ENCODE measurements around the gene WDR54. TPM values are rescaled to one million over a fixed set of nuclear protein-coding genes. Genes with fewer than 3 reads are reported as not detected.

Gene WDR54
- polyA plus RNA-seq, 1 of the 3 experiments (the other 2 are of a cell fraction): 61.6 TPM

DNA sequence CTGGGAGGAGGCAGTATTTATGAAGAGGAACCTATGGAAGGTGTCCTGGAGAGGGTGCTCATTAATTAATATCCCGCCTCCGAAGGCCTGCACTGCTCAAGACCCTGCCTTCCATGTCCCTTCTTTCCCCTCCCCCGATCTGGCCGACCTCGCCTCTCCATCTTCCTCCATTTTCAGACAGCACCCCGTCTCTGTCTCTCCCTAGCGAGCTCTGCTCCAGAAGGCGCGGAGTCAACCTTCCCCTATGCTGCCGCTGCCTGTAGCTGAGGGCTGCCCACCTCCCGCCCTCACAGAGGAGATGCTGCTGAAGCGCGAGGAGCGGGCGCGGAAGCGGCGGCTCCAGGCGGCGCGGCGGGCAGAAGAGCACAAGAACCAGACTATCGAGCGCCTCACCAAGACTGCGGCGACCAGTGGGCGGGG lies 35.6 kb downstream of the WDR54 start:
- Histone ChIP-seq H4K20me1 (ENCODE audit: insufficient read depth) (no peaks in the 10 kb centered on the region), H3K79me2 (ENCODE audit: insufficient read depth) (peaks cover 29% of the 10 kb centered on the region), H2AFZ (ENCODE audit: low read depth) (0 out of 2 replicates have a peak overlapping the region, but pooled peaks have one; percentile 27), H3K36me3 (replicated peaks in 1 of 2; ENCODE audit: control insufficient read depth in 1 of 2, insufficient read depth in 2 of 2, low read length in 1 of 2) (peaks cover 0 to 22% of the 10 kb centered on the region in 2 experiments), H3K9ac (peak overlapping the region; percentile 44; the same call in 1 of the 2 replicates), H3K9me3 (no peaks in the 10 kb centered on the region), H3K9me2 (no peaks in the 10 kb centered on the region), H3F3A (replicated peaks; ENCODE audit: insufficient read depth) (peaks cover 13% of the 10 kb centered on the region), H3K4me3 (ENCODE audit: low read depth in 2 of 2, low read length in 1 of 2) (peak overlapping the region; percentile 68 to 70), H3K4me2 (peak overlapping the region; percentile 95), H3K27me3 (ENCODE audit: insufficient read depth) (no peaks in the 10 kb centered on the region), H3K27ac (ENCODE audit: low read depth in 2 of 2, low read length in 1 of 2) (peak overlapping the region; percentile 69 to 99; a peak in 3 of 4 replicates), H3K4me1 (ENCODE audit: control insufficient read depth in 1 of 2, insufficient read depth in 2 of 2, low read depth in 1 of 2, low read length in 1 of 2) (peaks cover 14 to 31% of the 10 kb centered on the region in 2 experiments; a peak in 3 of 4 replicates)
- POLR2A ChIA-PET: interaction anchor here (0.7 to 5.9 kb wide), 8 partner anchors 8 to 56 kb away, joined by 3 to 60 read pairs (median 10); partner anchors contain the start of genes C2orf81, CCDC142, MOGS and MRPL53
- no peak for DNase-seq
- CTCF ChIA-PET: interaction anchor here (0.5 to 2.8 kb wide), 9 partner anchors 10 to 720 kb away, joined by 3 to 10 read pairs (median 4); partner anchors contain the start of genes CCDC142, PCGF1, TPRKB and TTC31
- TF ChIP-seq, protein P1, sequence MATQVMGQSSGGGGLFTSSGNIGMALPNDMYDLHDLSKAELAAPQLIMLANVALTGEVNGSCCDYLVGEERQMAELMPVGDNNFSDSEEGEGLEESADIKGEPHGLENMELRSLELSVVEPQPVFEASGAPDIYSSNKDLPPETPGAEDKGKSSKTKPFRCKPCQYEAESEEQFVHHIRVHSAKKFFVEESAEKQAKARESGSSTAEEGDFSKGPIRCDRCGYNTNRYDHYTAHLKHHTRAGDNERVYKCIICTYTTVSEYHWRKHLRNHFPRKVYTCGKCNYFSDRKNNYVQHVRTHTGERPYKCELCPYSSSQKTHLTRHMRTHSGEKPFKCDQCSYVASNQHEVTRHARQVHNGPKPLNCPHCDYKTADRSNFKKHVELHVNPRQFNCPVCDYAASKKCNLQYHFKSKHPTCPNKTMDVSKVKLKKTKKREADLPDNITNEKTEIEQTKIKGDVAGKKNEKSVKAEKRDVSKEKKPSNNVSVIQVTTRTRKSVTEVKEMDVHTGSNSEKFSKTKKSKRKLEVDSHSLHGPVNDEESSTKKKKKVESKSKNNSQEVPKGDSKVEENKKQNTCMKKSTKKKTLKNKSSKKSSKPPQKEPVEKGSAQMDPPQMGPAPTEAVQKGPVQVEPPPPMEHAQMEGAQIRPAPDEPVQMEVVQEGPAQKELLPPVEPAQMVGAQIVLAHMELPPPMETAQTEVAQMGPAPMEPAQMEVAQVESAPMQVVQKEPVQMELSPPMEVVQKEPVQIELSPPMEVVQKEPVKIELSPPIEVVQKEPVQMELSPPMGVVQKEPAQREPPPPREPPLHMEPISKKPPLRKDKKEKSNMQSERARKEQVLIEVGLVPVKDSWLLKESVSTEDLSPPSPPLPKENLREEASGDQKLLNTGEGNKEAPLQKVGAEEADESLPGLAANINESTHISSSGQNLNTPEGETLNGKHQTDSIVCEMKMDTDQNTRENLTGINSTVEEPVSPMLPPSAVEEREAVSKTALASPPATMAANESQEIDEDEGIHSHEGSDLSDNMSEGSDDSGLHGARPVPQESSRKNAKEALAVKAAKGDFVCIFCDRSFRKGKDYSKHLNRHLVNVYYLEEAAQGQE (IDR thresholded peaks at IDR 0.05; ENCODE audit: low read depth, low read length): 0 out of 2 replicates have a peak, but pooled peaks have one; percentile 7
- TF ChIP-seq YY1 (IDR thresholded peaks at IDR 0.05; ENCODE audit: low read depth): 0 out of 2 replicates have a peak, but pooled peaks have one; percentile 4
- TF ChIP-seq TAF1 (IDR thresholded peaks at IDR 0.05; ENCODE audit: borderline replicate concordance, low read depth, low read length): 0 out of 2 replicates have a peak, but pooled peaks have one; percentile 16
- TF ChIP-seq MXI1 (IDR thresholded peaks at IDR 0.05; ENCODE audit: low read depth, low read length): peak; percentile 30; the same call in 1 of the 2 replicates
- TF ChIP-seq FOXJ3 (CRISPR knock-in tag; IDR thresholded peaks at IDR 0.05): no peak
- 6% methylated on average over 17 of the region's 27 CpGs for WGBS (ENCODE audit: low lambda C conversion rate)

GRCh38 chr2:74457549-74458131 lies 36.1 kb downstream of the WDR54 start:
- ChIA-PET POLR2A (interaction anchor here (1.0 to 5.9 kb wide), 15 partner anchors 7 to 96 kb away, joined by 3 to 60 read pairs (median 5); partner anchors contain the start of genes AUP1, C2orf81, CCDC142 and HTRA2), CTCF (interaction anchor here (0.5 to 2.8 kb wide), 10 partner anchors 9 to 208 kb away, joined by 3 to 10 read pairs (median 4); partner anchors contain the start of genes CCDC142, PCGF1 and TTC31)
- no peaks in the 10 kb centered on the region for H3K27me3 ChIP-seq (ENCODE audit: insufficient read depth)
- peak; percentile 76 for DNase-seq
- peak overlapping the region; percentile 60 for H2AFZ ChIP-seq (ENCODE audit: low read depth)
- H3K9me2 ChIP-seq: no peaks in the 10 kb centered on the region
- H3K36me3 ChIP-seq (replicated peaks in 1 of 2; ENCODE audit: control insufficient read depth in 1 of 2, insufficient read depth in 2 of 2, low read length in 1 of 2): peaks cover 0 to 27% of the 10 kb centered on the region in 2 experiments
- H4K20me1 ChIP-seq (ENCODE audit: insufficient read depth): no peaks in the 10 kb centered on the region
- peaks cover 13% of the 10 kb centered on the region for H3F3A ChIP-seq (replicated peaks; ENCODE audit: insufficient read depth)
- H3K4me2 ChIP-seq: peak overlapping the region; percentile 95
- peaks cover 14 to 31% of the 10 kb centered on the region in 2 experiments; a peak in 3 of 4 replicates for H3K4me1 ChIP-seq (ENCODE audit: control insufficient read depth in 1 of 2, insufficient read depth in 2 of 2, low read depth in 1 of 2, low read length in 1 of 2)
- H3K79me2 ChIP-seq (ENCODE audit: insufficient read depth): peaks cover 29% of the 10 kb centered on the region
- H3K27ac ChIP-seq (ENCODE audit: low read depth in 2 of 2, low read length in 1 of 2): peak overlapping the region; percentile 69 to 99; a peak in 3 of 4 replicates
- peak overlapping the region; percentile 68 for H3K9ac ChIP-seq
- H3K9me3 ChIP-seq: no peaks in the 10 kb centered on the region
- 1% methylated on average over 30 of the region's 46 CpGs for WGBS (ENCODE audit: low lambda C conversion rate)
- peak overlapping the region; percentile 68 to 70 for H3K4me3 ChIP-seq (ENCODE audit: low read depth in 2 of 2, low read length in 1 of 2)
- TF ChIP-seq RFX5 (IDR thresholded peaks at IDR 0.05; ENCODE audit: low read length) (no peak), ZBTB33 (IDR thresholded peaks at IDR 0.05; ENCODE audit: borderline replicate concordance, low read depth) (0 out of 2 replicates have a peak, but pooled peaks have one; percentile 38), SIN3A (IDR thresholded peaks at IDR 0.05; ENCODE audit: borderline replicate concordance, low read depth, low read length) (no peak), YY1 (IDR thresholded peaks at IDR 0.05; ENCODE audit: low read depth) (no peak), MAX (IDR thresholded peaks at IDR 0.05; ENCODE audit: low read depth) (no peak), RCOR1 (IDR thresholded peaks at IDR 0.05; ENCODE audit: low read length) (no peak), POLR2AphosphoS5 (IDR thresholded peaks at IDR 0.05; ENCODE audit: low read depth, low read length) (peak; percentile 59), JUND (IDR thresholded peaks at IDR 0.05) (no peak), SMC3 (IDR thresholded peaks at IDR 0.05; ENCODE audit: low read depth, low read length) (no peak), TEAD4 (IDR thresholded peaks at IDR 0.05; ENCODE audit: borderline replicate concordance, insufficient read depth) (no peak), NRF1 (IDR thresholded peaks at IDR 0.05; ENCODE audit: low read depth, low read length) (no peak)
- TF ChIP-seq, protein P1 (IDR thresholded peaks at IDR 0.05; ENCODE audit: low read depth, low read length): no peak
